NCI-H526 (cell line): ENCODE measurements around the gene RPS6KA6.

Experiments
- DNase-seq, 2 experiments: peaks; one replicate each; lab custom pipeline; 2025; lab: John Stamatoyannopoulos, UW

The RPS6KA6 gene

DNA sequence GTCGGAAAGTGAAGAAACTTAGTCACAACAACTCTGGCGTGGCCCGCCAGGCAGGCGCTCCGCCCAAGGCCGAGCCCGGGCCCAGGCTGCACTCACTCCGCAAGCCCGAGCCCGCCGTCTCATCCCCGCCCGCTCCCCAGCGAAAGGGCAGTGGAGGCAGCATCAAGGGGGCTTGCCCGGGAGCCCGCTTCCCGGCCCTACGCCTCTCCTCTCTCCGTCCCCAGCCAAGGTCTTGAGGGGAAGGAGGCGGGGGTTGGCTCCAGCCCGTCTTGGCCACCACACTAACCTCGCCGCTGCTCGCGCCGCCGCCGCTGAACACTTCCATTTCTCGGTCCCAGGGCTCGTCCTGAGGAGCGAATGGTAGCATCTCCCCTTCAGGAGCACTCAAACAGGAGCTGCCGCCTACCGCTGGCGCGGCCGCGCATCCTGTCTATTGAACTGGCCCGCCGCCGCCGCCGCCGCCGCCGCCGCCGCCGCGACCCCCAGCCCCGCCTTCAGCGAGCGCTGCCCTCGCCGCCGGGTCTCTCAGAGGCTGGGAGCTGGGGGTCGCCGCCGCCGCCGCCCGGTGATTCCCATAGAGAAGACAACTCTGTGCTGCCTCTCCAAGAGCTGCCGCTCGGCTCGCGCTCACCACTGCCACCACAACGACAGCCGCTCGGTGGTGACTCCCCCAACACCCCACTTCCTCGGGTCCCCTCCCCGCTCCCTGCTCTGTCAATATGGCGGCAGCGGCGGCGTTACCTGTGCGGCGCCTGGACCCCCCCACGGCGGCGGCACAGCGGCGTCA, at the start of gene RPS6KA6:
RPS6KA6 (minus strand) TSS at position 667 of the 787 bp plus-strand sequence; CDS start at position 367, 300 bp downstream.
- peak in 1 of 2 experiments; percentile 71 for DNase-seq

- DNase-seq = no peak
These were observed 36.7 kb upstream of the RPS6KA6 start for GRCh38 chrX:84224741-84225140.

DNA sequence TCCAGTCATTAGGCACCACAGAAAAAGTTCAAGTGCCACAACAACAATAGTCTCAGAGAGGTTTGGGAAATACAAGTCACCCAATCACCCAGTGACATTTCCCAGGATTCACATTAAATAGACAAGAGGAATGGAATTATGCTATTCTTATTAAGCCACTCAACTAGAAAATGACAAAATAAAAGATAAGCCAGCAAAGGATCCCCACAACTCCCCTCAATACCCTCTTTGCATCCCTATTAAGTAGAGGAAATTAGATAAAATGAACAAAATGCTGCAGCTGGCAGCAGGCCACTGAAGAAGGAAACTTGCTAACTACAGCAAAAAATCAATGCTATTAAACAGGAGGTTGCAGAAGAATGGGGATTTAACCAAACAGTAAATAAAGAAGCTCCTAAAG, 35.3 kb upstream of the RPS6KA6 start:
- DNase-seq = no peak

- no peak for DNase-seq
These were observed 33.2 kb upstream of the RPS6KA6 start for GRCh38 chrX:84221181-84221580.

DNA sequence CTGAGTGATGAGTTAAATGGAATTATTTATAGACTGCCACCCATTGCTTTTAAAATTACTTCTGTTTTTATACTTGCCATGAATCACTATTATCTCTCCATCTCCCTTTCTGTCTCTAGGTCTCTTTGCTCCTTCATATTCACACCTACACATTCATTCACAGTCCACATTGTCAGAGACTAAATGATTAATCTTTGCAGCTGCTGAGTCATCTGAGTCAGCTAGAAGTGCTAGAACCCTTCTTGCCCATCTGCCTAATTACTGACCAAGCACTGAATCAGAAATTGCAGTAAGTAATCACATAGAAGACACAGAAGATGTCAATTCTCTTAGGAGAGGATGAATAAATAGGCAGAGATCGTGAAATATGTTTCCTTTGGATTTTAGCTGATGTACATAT, 31.6 kb upstream of the RPS6KA6 start:
- DNase-seq = no peak

GRCh38 chrX:84218726-84219125, 30.7 kb upstream of the RPS6KA6 start:
- DNase-seq = no peak

DNA sequence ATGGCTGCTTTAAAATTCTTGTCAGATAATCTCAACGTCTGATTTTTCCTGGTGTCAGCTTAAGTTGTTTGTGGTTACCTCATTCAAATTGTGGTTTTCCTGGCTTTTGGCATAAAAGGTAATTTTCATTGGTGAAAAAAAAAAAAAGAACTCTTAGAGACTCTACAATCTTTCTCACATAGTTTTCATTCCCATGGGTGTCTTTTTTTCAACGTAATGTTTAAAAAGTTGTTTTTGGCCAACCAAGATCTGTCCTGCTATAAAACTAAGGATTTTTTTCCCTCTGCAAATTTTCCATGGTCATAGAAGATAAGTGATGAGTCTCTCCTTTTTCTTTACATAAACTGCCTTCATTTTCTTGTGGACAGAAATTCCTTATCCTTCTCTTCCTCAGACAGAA, 28.9 kb upstream of the RPS6KA6 start:
- DNase-seq = peak; percentile 37 to 58

- DNase-seq = peak; percentile 93 to 94
These were observed 28.4 kb upstream of the RPS6KA6 start for GRCh38 chrX:84216406-84216805.

DNA sequence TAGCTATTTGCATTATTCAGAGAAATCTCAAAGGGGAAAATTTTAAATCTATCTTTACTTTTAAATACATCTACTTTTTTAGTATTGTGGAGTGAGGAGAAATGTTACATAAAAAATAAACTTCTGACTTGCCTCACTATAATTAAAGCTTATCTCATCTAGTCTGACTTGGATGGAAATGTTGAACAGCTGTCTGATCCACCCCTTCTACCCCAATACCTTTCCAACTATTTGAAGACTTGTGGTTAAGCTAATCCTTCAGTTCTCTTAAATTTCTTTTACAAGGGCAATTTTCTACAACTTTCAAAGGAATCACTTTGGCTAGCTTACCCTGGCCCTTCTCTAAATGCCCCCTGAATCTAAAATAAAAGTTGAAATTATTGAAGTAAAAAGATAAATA, 17.3 kb upstream of the RPS6KA6 start:
- no peak for DNase-seq

GRCh38 chrX:84199688-84200087, 11.7 kb upstream of the RPS6KA6 start:
- no peak for DNase-seq

GRCh38 chrX:84197550-84197949, 9.6 kb upstream of the RPS6KA6 start:
- DNase-seq = no peak

DNA sequence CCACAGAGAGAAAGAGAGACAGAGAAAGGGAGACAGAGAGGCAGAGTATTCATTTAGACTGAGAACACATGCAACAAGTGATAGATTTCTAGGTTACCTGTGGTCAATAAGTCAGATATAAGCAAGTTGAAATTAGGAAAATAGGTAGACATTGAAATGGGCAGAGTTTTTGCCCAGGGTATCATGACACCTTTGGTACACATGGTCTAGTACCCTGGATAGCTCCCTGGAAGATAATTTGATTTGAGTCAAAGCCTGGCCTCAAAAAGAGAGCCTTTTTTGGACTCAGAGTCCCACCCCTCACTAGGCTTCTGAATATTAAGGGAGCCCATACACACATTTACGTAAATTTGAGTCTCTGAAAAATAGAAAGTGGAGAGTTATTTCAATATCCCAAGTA, 4.0 kb upstream of the RPS6KA6 start:
- DNase-seq = no peak

DNA sequence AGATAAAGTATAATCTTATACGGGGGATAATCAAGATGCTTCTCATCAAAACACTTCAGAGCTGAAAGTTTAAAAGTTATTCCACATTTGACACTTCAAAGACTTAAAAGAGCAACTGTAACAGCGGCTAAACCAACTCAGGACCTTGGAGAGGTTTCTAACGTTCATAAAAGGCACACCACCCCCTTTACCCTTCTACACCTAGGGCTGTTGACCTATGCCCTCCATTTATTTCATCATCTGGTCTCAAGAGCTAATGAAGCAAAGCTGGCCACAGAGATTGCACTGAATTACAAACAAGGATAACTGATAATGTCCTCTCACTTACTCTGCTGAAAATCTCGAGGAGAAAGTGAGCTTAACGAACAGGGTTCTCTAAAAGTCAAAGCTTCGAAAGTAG, 1.1 kb upstream of the RPS6KA6 start:
- no peak for DNase-seq

GRCh38 chrX:84188320-84188834, 378 bp upstream of the RPS6KA6 start:
- peak; percentile 70 to 89 for DNase-seq

DNA sequence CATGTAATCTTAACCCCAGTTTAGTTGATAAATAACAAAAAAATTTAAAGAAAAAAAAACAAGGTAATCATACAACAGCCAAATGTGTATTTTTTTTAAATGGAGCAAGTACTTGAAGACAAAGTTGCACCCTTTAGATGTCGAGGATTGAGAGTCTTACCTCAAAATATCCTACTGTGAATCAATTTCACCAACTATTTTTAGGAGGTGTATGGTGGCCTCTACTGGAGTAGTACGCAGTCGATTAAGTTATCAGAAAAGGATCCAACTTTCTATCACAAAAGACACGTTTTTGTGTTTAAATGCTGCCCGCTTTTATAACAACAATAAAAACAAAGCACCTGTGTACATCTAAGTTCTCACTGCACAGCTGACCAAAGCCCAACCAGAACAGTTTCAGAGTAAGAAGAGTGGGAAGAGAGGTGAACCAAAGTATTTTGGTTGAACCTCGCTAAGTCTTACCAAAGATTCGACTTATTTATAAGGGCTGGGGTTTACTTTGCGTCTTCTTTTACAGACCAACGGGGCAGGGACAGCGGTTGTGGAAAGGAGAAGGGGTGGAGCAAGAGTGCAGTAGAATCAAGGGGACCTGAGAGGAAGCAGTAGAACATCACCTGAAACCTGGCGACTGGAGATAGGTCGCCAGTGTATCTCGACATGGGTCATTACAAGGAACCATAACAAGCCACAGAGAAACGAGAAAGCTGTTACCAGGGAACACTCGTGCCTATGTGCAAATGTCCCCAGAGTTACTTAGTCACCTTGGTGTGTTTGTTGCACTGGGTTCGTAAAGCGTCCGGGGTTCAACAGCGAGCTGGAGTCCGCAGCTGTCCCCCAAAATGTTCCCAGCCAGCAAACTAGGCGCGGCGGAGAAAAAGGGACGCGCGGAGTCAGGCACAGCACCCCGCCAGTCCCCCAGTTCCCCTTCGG, 1.1 kb downstream of the RPS6KA6 start:
- peak; percentile 18 to 57 for DNase-seq

DNA sequence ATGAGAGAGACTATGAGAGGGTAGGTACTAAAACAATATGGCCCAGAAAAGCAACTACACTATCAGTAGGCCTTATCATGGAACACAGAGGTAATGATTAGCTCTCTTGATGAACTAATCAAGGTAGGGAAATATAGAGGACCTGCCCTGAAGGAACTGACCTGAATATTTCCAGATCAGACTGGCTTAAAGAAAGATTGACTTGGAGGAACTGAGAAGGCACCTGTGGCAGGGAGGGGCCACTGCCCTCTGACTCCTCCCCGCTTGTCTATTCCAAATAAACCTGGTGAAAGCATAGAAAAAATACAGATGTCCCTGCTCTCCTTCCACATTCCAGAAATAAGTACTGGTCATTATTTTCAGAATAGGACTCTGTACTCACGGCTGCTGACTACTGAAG, 5.5 kb downstream of the RPS6KA6 start:
- no peak for DNase-seq

GRCh38 chrX:84175958-84176357, 12.0 kb downstream of the RPS6KA6 start:
- DNase-seq = no peak

DNA sequence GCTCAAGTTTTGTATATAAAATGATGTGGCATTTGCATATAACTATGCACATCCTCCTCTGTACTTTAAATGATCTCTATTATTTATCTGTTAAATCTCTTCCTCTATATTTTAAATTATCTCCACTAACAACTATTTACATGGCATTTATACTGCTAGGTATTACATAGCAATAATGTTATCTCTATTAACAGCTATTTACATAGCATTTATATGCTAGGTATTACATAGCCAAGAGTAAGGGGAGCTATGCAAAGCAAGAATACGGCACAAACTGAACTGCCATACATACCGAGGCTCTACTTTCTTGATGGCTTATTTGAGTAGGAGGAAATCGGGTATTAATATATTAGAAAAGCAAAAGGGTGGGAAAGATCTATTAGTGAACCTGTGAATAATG, 12.7 kb downstream of the RPS6KA6 start:
- DNase-seq = peak in 1 of 2 experiments; percentile 25

GRCh38 chrX:84174348-84174747, 13.7 kb downstream of the RPS6KA6 start:
- no peak for DNase-seq

GRCh38 chrX:84170931-84171330, 17.1 kb downstream of the RPS6KA6 start:
- DNase-seq = no peak

DNA sequence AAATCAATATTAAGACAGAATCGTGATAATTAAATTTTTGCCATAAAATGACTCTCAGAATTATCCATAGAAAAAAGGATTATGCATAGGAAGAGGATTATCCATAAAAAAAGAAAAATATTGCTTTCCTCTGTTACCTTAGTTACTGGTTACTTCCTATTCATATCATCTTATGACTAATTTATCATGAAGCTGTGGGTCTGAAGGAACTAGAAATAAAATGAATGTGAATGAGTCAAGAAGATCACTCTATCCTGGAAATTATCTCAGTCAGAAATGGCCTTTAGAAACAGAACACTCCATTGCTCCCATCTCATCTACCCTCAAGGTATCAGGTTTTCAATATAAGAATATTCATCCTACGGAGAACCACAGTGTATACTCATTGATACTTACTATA, 19.4 kb downstream of the RPS6KA6 start:
- no peak for DNase-seq

GRCh38 chrX:84168095-84168494, 19.9 kb downstream of the RPS6KA6 start:
- no peak for DNase-seq

- no peak for DNase-seq
These were observed 22.3 kb downstream of the RPS6KA6 start for GRCh38 chrX:84165711-84166110.
